Hippocampal formation (tissue), 2 donors: Measurements from ENCODE around the gene MRTFB.
"Not testable (repeated sequence)": the region's sequence is repeated elsewhere in the genome, so short reads cannot be mapped to it uniquely, and the experiment has no call there.

ENCODE experiments used
- DNase-seq, 2 donors: peaks; one replicate each; lab custom pipeline; 2025; lab: John Stamatoyannopoulos, UW

Gene MRTFB

DNA sequence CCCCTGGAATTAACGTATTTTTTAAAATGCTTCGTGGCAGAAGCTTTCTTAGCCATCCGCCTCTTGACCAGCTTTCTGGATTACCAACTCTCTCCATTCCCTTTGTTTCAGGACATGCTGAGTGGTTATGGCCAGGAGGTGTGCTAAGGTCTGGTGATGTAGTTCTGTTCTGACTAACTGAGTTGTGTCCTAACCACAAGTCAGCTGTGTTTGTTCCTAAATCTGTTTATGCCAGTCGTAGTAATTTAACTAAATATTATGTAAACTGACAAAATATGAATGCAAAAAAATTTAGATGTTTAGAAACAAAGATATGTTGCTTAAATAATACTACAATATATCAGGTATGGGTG, 61.6 kb downstream of the MRTFB start:
- no peak for DNase-seq

DNA sequence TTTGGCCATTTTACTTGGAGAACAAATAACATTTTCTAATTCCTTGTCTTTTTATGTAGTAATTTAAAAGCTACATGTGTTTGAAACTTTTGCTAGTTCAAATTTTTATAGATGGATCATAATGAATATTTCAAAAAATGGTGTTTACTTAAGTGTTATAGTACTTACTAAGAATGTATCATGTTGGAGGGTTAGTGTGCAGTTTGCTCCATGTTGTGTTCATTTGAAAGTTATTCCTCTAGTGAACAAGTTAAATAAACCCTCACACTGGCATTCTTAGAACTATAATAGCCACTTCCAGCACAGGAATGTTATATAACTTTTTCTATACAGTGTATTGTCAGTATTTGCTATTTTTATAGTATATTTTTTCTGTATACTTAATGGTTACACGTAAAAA, 62.8 kb downstream of the MRTFB start:
- no peak for DNase-seq

DNA sequence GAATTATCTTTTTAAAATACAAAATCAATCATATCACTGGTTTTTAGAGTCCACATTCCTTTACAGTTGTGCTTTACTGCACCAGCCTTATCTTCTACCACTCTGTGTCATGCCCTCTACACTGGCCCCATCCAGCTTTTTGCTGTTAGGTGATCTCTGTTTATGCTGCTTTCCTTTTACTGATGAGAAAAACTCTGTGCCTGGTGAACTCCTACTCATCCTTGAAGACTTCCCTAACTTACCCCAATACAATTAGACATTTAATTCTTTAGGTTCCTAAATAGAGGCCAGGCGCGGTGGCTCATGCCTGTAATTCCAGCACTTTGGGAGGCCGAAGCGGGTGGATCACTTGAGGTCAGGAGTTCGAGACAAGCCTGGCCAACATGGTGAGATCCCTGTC, 64.6 kb downstream of the MRTFB start:
- no peak for DNase-seq

DNA sequence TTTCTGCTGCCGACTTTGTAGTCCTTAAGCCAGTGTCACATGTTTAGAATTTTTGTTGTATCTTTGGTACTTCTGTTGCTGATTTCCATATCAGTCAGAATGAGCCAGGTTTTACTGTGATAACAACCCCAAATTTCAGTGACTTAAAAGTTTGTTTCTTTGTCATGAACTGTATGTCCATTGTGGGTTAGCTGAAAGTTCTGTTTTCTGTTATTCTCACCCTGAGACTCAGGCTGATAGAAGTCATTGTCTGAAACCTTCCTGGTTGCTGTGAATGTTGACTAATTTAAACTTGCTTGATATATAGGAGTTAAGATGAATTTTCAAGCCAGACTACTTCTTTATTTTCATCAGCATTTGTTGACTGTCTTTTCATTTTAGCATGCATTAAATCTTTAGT, 68.8 kb downstream of the MRTFB start:
- no peak for DNase-seq

DNA sequence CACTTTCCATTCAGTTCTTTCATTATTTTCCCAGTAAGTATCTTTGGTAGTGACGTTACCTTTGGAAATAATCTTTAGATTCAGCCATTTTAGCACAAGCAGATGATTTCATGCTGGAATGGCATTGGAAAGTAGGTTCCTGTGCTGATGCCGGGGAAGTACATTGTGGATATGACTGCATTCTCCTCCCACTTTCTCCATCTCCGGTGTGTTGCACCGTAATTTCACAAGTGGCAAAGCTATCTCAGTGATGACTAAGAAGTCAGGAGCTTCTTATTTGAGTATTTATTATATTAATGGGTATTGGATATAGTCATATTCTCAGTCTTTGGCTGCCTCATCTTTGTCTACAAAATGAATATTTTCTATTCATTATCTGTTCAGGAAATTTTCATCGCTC, 69.8 kb downstream of the MRTFB start:
- DNase-seq, result no peak

DNA sequence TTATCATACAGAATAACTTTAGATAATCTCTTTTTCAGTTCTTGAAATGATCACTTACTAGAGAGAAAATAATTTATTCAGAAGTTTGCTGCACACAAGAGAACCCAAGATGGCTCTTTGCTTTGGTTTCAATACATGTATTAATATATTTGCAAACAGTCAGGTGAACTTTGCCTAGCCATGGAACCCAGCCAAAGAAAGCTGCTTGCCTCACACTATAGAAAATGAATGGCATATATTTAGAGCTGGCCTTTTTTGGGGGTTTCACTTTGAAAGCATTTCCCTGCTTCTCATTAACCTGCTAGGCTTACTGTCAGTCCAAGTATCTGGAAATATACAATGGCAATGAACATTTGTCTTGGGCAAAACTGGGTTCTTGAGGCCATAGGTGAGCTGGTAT, 75.3 kb downstream of the MRTFB start:
- no peak for DNase-seq

DNA sequence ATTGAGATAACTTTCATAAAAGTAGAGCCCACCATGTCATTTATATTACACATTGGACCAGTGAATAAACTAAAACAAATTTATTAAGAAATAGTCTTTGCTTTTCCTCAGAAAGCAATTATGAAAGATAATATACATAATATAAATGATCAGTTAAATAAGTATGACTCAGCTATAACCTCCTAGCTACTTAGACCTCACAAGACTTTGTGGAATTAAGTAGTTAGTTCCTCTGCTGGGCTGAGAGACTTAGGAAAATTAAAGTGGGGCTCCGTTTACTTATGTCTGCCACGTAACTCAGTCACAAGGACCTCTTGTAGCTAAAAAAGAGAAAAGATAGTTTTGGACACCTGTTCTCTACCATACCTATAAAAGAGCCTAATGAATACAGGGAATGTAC, 76.9 kb downstream of the MRTFB start:
- no peak for DNase-seq

DNA sequence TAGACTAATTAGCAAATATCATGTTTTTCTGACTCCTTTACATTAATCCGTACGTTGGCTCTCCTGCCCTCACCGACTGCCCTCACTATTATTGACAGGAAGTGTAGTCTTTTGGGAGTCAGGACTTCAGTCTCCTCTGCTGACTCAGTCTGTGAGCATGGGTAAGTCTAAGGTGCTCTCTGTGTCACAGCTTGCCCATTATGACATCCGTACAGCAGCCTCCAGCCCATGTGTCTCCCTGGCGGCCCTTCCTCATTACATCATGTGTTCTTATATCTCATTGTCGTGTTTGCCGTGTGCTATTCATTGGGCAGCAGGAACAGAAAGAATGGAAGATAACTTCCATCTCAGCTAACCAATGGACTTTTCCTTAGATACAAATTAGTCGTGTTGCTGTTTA, 77.5 kb downstream of the MRTFB start:
- DNase-seq, result no peak

DNA sequence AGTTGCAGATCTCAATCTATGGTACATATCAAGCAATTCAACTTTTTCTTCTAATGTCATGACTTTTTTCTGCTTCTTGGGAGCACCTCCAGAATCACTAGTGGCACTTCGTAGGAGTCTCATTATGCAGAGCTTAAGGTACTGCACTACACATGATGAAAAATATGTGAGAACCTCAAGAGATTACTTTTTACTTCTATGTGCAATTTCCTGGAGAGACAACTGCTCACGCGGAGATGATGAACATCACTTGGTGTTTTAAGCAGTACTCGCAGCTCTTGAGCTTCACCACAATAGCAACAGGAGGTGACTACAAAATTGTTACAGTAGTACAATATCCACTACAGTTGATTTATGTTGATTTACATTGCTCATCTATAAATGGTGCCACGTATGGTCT, 79.7 kb downstream of the MRTFB start:
- no peak for DNase-seq

DNA sequence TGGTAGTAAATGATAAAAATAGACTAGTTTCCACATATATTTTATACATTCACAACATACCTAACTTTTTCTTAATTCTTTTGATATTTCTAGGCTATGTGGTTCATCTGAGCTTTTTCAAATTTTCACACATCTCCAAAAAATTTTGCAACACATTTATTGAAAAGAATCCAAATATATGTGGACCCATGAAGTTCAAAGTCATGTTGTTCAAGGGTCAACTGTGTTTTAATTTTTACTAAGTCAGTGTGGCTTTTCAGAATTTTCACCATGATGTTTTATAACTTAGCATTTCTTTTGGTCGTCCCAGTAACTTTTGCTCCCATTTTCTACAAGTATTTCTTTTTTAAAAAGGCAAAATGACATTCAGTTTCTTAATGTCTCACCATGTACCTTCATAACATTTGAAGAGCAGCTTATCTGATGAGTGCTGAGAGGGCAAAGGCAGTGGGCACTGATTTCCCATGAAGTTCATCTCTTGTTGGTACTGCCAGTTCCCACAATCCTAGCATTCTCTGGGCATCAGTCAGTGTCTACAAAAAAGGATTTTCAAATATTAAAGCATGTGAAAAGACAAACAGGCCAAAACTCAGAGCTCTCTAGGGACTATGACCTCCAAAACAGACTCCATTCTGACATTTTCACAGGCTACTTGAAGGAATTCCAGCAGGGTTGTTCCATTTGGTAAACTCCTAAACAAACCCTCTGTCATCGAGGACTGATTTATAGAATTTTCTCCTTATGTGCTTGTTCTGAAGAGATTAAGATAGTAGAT, 80.3 kb downstream of the MRTFB start:
- no peak for DNase-seq

DNA sequence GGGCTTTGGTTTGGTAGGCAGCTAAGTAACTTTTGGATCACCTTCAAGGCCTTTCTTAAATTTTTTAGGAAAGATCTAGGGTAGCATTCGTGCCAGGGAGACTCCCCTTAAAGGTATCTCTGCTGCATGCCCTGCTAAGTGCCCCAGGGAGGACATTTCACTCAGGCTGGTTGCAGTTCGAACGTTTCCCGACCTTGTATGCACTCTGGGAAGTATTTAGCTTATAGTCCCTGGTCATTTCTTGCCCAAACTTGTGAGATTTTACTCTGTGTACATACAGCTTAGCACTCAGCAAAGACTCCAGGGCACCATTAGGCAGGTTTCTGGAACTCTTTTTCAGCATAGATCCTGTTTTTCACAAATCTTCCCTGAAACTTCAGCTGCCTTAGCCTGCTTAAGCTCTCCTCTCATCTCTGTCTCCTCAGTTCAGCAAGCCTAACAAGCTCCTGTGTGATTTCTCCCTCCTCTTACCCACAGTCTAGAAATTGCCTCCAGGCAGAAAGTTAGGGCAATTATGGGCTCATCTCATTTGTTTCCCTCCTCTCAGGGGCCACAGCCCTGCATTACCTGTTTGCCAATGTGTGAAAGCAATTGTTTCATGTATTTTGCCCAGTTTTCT, 84.6 kb downstream of the MRTFB start:
- no peak for DNase-seq

DNA sequence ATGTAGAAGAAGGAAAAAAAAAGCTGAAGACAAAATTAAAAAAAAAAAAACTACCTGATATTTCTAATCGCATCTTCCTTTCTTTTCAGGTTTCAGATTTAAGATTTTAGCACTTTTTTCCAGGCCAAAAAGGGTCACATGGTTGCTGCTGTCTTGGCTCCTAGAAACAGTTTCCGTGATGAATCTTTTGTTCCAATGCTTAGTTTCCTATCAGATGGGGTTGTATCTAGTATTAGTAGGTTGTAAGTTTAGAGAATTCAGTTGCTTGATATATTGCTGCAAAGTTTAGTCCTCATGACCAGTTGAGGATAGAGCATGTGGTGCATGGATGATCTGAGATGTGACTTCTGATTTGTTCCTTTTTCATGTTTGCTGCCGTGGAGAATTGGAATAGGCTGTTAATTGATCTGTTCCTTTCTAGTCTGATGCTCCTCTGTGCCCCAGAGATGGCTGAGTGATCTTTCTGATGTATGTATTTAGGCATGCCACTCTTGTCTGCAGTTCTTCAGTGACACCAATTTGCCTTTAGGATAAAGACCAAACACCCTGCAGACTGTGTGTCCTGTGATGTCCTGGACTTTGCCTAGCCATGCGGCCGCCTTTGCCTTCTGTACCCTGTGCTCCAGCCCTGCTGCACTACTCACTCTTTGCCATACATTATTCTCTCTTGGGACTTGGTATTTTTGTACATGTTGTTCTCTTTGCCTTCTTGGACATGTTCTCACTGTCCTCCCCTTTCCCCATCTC, 94.0 kb downstream of the MRTFB start:
- no peak for DNase-seq

DNA sequence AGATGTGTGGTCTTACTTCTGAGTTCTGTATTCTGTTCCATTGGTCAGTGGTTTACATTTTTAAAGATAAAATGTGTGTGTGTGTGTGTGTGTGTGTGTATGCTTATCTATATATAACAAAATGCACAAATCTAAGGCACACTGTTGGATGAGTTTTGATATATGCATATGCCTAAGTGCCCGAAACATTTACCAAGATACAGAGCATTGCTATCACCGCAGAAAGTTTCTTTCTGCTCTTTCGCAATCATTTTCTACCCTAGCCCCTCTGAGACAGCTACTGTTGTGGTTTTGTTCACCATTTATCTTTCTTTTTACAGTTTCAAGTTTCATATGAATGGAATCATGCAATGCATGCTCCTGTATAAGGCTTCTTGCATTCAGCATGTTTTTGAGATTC, 97.0 kb downstream of the MRTFB start:
- DNase-seq, result no peak

DNA sequence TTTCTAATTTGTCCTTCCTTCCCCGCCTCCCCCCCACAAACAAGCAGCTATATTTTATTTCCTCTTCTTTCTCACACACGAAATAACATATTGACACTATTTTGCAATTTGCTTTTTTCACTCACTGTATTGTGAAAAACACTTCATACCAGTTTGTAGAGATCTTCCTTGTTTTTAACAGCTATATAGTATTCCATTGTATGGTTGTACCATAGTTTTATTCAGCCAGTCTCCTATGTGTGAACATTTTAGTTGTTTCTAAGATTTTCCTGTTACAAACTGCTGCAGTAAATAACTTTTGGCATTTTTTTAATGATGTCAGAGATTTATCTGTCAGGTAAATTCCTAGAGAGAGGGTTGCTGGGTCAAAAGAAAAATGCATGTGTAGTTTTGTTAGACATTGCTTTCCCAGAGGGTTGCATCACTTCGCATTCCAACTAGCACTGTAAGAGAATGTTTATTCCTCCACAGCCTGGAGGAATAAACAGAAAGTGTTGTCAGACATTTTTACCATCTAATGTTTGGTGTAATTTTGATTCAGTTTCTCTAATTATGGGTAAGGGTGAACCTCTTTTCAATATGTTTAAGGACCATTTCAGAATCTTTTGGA, 101.2 kb downstream of the MRTFB start:
- DNase-seq, result no peak

DNA sequence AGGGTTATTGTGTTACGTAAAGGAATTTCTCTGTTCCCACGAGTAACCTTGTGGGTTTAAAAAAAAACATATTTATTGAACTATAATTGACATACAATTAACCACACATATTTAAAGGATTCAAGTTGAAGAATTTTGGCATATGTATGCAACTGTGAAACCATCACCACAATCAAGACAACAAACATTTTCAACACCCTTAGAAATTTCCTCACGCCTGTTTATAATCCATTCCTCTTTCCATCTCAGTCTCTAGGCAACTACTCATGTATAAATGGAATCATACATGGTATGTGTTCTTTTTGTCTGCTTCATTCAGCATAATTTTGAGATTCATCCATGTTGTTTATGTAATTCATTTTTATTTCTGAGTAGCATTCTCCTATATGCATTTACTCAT, 104.0 kb downstream of the MRTFB start:
- no peak for DNase-seq

DNA sequence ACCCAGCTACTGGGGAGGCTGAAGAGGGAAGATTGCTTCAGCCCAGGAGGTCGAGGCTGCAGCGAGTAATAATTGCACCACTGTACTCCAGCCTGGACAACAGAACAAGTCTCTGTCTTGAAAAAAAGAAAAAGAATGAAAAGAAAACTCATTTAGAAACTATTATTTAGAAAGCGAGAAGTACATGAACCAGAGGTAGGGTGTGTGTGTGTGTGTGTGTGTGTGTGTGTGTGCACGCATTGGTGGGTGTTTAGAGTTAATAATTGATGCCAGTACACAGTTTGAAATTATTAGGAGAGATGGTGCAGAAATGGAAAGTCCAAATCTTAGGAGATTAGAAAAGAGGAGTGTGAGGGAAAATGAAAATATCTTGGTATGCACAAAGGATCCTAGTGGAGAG, 106.6 kb downstream of the MRTFB start:
- DNase-seq, result no peak

DNA sequence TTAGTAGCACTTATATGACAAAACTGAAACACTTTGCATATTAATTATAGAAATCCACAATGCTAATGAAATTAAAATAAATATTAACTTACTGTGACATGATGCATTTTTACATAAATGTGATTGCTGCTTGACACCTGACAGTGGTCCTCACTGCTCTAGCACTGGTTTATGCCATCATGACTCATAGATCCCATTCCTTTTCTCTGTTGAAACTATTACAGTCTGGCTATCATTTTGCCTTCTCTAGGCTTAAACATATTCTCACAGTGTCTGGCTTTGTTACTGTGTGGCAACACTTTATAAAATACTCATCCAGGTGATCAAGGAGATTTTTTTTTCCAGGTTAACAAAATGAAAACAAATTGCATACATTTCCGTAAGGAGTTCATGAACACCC, 108.0 kb downstream of the MRTFB start:
- no peak for DNase-seq

DNA sequence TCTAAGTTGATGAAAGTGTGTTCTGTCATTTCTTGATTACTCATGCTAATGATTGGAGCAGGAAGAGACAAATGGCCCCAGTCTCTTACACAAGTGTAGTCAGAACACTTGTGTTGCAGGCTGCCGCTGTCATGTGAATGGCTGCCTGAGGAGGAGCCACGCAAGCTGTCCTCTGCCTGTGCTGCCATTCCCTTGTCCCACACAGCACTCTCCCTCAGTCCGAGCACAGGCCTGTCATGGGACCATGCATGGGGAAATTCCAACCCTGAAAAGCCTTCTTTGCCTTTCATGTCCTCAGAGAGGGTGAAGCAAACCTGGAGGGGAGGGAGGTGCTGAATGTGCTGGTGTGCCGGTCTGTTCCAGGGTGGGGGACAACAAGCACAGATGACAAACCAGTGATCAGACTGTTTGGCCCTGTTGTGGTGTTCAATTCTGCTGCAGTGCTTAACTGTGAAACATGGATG, 109.4 kb downstream of the MRTFB start:
- DNase-seq, result no peak

DNA sequence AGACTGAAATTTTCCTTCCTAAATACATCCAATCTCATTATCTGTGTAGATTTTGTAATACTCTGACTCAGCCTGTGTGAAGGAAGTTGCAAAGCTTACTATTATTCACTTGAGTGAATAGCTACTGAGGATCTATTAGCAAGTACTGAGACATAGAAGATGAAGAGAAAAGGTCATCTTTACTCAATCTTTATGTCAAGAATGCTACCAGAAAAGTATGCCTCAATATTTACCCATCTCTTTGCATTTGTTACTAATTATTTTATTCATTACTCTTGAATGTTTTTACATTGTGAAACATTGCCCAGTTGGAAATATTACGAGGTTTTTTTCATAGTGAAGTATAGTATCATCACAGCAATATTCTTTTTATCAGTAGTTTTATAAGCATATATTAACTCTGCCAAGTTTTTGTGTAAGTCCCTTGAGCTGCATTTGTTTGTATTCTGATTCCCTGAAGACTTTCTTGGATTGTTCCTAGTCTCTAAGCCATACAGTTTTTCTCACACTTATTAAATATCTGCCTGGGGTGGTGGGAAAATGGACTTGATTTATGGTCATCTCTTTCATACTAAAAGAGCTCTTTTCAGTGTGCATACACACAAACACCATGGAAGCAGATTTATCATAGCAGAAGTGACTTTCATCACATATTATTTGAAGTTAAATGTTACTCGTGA, 110.4 kb downstream of the MRTFB start:
- no peak for DNase-seq

DNA sequence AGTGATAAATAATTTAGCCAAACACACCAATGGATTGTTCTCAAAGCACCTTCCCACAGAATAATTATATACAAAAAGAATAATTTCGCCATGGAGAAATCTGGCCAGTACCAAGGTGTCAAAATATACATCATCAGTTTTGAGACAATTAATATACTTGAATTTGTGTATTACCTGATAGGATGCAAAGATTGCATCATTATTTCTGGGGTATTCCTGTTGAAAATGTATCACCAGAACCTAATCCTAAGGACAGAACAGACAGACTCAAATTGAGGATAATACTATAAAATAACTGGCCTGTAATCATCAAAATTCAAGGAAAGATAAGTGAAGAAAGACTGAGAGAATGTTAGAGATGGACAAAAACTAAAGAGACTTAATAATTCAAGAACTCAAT, 111.9 kb downstream of the MRTFB start:
- DNase-seq, result no peak

DNA sequence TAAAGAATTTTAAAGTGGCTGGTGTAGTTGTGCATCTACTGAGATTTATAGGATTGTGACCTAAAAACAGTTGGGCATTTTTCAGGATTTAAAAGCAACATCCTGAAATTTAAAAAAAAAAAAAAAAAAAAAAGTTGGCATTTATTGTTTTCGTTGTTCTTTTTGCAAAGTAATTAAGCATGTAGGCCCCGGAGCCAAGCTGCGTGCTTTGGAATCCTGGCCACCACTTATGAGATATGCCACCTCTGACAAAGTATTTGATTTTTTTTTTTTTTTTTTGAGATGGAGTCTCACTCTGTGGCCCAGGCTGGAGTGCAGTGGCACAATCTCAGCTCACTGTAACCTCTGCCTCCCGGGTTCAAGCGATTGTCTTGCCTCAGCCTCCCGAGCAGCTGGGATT, 112.8 kb downstream of the MRTFB start:
- not testable (repeated sequence) for DNase-seq
